ENCODE results near the gene C20orf204.

The C20orf204 gene

GRCh38 chr20:64040231-64041039 is 4.5 kb downstream of the C20orf204 start:
- DNase-seq (ENCODE audit: extremely low spot score, insufficient read length, low read depth): no peak
- FAIRE-seq: no peak

GRCh38 chr20:64041040-64041780 is 5.2 kb downstream of the C20orf204 start:
- DNase-seq (ENCODE audit: extremely low spot score, insufficient read length, low read depth) (no peak), FAIRE-seq (no peak)

GRCh38 chr20:64041781-64042053 is 5.7 kb downstream of the C20orf204 start:
- FAIRE-seq (no peak), DNase-seq (ENCODE audit: extremely low spot score, insufficient read length, low read depth) (no peak)

- FAIRE-seq (no peak), DNase-seq (ENCODE audit: extremely low spot score, insufficient read length, low read depth) (no peak)
These were observed 6.2 kb downstream of the C20orf204 start for GRCh38 chr20:64042054-64042781.

DNA sequence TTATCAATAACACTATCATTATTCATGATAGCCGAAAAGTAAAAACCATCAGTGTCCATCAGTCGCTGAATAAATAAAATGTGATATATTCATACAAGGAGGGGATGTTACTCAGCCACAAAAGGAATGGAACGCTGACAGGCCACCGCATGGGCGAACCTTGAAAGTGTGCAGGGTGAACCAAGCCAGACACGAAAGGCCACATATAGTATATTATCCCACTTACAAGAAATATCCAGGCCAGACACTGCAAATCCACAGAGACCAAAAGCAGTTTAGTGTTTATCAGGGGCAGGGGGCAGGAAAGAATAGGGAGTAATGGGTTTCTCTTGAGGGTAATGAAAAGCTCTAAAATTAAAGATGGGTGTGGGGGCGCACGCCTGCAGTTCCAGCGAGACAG is 7.8 kb downstream of the C20orf204 start:
- FAIRE-seq (no peak), DNase-seq (ENCODE audit: extremely low spot score, insufficient read length, low read depth) (no peak)

GRCh38 chr20:64044484-64045247 is 8.7 kb downstream of the C20orf204 start:
- DNase-seq (ENCODE audit: extremely low spot score, insufficient read length, low read depth): no peak
- no peak for FAIRE-seq

DNA sequence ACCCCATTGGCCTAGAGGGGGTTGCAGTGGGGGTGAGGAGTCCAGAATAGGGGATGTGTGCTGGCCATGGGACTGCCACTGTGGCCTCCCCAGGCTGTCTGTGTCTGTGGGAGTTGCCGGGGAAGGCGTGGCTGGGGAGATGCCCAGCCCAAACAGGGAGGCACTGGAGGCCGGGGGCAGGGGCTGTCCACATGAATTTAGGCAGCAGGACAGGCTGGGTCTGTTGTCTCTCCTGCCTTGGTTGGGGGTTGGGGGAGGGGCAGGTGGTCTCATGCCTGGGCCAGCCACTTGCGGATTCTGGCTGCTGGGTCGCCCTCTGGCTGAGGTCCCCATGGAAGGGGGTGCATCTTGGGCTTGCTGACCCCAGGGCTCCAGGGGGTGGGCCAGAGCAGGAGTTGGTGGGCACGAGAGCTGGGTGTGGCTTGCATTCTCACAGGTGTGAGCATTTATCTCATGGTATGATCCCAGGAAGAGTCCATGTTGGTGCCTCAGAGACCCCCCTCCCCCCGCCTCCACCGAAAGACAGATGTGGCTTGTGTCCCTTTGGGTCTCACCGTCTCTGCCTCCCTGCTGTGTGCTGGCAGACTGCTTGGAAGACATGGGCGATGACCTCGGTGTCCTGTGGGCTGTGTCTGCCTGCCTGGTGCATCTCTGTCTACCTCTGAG is 9.5 kb downstream of the C20orf204 start:
- DNase-seq (ENCODE audit: extremely low spot score, insufficient read length, low read depth): no peak
- no peak for FAIRE-seq

DNA sequence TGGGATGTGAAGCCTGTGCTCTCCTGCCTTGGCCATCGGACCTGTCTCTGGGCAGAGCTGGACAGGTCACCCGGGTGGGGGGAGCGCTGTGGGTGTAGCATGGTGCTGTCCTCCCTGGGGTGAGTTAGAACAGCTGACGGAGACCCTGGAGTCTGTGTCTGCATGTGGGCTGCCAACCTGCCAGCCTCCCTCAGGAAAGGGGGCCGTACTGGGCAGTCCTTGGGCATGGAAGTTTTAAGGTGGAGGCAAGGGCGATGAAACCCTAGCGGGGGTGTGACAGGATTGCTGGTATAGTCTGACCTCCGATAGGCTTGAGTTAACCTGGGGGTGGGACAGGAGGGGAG is 11.0 kb downstream of the C20orf204 start:
- FAIRE-seq (no peak), DNase-seq (ENCODE audit: extremely low spot score, insufficient read length, low read depth) (no peak)

DNA sequence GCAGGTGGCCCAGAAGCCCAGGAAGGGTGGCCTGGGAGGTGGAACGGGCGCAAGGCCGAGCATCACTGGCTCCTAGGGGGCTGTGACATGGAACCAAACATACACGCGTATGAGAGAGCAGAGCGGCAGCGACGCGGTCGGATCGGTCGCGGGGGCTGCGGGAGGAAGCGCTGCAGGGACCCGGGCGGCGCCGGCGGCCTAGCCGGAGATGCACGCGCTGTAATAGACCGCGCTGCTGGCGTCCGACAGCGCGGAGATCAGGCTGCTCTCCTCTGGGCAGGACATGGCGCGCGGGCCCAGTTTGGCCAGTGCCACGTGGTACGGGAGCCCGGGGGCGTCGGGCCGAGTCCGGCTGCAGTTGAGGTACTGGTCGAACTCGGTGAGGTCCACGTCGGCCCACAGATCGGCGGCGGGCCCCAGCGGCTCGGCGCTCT is 12.0 kb downstream of the C20orf204 start:
- DNase-seq (ENCODE audit: extremely low spot score, insufficient read length, low read depth) (no peak), FAIRE-seq (no peak)

- DNase-seq (ENCODE audit: extremely low spot score, insufficient read length, low read depth) (no peak), FAIRE-seq (no peak)
These were observed 12.5 kb downstream of the C20orf204 start for GRCh38 chr20:64048402-64049044.

- no peak for FAIRE-seq
- no peak for DNase-seq (ENCODE audit: extremely low spot score, insufficient read length, low read depth)
These were observed 13.3 kb downstream of the C20orf204 start, which contains the start of gene SOX18 for GRCh38 chr20:64049060-64049877. SOX18 (minus strand) TSS chr20:64049639; CDS start chr20:64049516, 123 bp downstream.

DNA sequence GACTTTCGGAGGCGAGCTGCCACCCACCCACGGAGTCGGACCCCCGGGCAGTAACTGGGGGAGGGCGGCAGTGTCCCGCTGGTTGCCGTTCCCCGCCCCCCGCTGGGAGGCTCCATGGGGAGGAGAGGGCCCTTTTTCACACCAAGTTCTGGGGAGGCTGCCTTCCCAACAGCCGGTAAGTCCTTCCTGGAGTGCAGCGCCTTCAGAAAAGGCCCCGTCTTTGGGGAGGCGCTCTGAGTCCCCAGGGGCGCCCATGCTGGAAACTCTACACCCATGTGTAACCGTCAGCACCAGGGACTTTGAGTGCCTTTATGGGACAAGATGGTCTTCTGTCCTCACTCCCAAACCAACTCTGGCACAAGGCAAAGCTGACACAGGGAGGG is 13.9 kb downstream of the C20orf204 start:
- no peak for DNase-seq (ENCODE audit: extremely low spot score, insufficient read length, low read depth)
- no peak for FAIRE-seq

- no peak for FAIRE-seq
These were observed 14.5 kb downstream of the C20orf204 start for GRCh38 chr20:64050261-64051032.

GRCh38 chr20:64051033-64051452 is 15.1 kb downstream of the C20orf204 start:
- no peak for FAIRE-seq

More at GRCh38 chr20:64050261-64051032, 14.5 kb downstream of the C20orf204 start:
- DNase-seq (ENCODE audit: extremely low spot score, insufficient read length, low read depth): no peak

GRCh38 chr20:64051561-64052325 is 15.8 kb downstream of the C20orf204 start:
- DNase-seq (ENCODE audit: extremely low spot score, insufficient read length, low read depth): no peak
- no peak for FAIRE-seq

More at GRCh38 chr20:64051033-64051452, 15.1 kb downstream of the C20orf204 start:
- no peak for DNase-seq (ENCODE audit: extremely low spot score, insufficient read length, low read depth)

DNA sequence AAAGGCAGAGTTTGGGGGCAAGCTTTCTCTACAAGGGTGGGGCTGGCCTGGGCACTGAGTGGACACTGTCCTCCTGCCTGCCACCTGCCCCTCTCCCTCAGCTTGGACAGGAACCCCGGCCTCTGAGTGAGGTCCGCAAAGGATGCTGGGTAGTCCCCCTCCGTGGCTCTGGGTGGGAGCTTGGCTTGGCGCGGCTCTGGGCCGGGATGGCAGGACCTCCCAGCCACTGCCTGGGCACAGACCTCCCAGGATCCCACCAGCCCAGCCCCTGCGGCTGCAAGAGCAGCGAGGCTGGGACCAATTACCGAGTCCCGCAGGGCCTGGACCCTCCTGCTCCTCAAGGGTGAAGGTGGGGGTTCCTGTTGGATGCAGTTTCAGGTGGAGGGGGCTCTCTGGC is 16.3 kb downstream of the C20orf204 start:
- no peak for DNase-seq (ENCODE audit: extremely low spot score, insufficient read length, low read depth)
- FAIRE-seq: no peak

All from GM18507 (cell line).